Measurements from ENCODE around the gene F2R. TPM values are rescaled to one million over a fixed set of nuclear protein-coding genes. Genes with fewer than 3 reads are reported as not detected.

Gene F2R
- total and polyA plus RNA-seq, 2 experiments from 2014 or later, result 15.0 to 26.0 TPM

- no peaks in the 10 kb centered on the region for H3F3A ChIP-seq (replicated peaks; ENCODE audit: low read depth)
- Mint-ChIP-seq H3K4me1 (no peaks in the 10 kb centered on the region), H3K27ac (no peak overlapping the region), H3K27me3 (ENCODE audit: insufficient read depth, low read depth, poor library complexity) (peaks cover 2% of the 10 kb centered on the region), H3K4me3 (no peak overlapping the region), H3K36me3 (ENCODE audit: low read depth) (no peaks in the 10 kb centered on the region), H3K9me3 (no peaks in the 10 kb centered on the region)
- no peak for TF ChIP-seq ZNF114 (CRISPR knock-in tag; IDR thresholded peaks at IDR 0.05)
- TF ChIP-seq JUNB (IDR thresholded peaks at IDR 0.05; ENCODE audit: unreplicated experiment), result no peak
- H3K36me3 ChIP-seq (ENCODE audit: insufficient read depth), result no peaks in the 10 kb centered on the region
- no peak overlapping the region for H3K27ac ChIP-seq (ENCODE audit: low read depth)
- no peak for DNase-seq (ENCODE audit: low spot score)
- ATAC-seq, result no peak
- H3K9me2 ChIP-seq (ENCODE audit: insufficient read depth), result no peaks in the 10 kb centered on the region
- H3K4me1 ChIP-seq (ENCODE audit: insufficient read depth), result no peaks in the 10 kb centered on the region
- no peak overlapping the region for H3K4me3 ChIP-seq
- no peak overlapping the region for H3K4me2 ChIP-seq
- no peaks in the 10 kb centered on the region for H3K27me3 ChIP-seq (ENCODE audit: insufficient read depth)
- H3K79me2 ChIP-seq (replicated peaks; ENCODE audit: insufficient read depth), result no peaks in the 10 kb centered on the region
- no peak overlapping the region for H2AFZ ChIP-seq
- H4K20me1 ChIP-seq (replicated peaks; ENCODE audit: insufficient read depth), result no peaks in the 10 kb centered on the region
These were observed 55.9 kb downstream of the F2R start for GRCh38 chr5:76771705-76772405.

- H3K27me3 Mint-ChIP-seq (ENCODE audit: insufficient read depth, low read depth, poor library complexity), result peaks cover 4% of the 10 kb centered on the region
- Histone ChIP-seq H3K9me2 (ENCODE audit: insufficient read depth) (no peaks in the 10 kb centered on the region), H3K4me2 (no peak overlapping the region), H3K79me2 (replicated peaks; ENCODE audit: insufficient read depth) (no peaks in the 10 kb centered on the region), H3K36me3 (ENCODE audit: insufficient read depth) (no peaks in the 10 kb centered on the region), H3K27ac (ENCODE audit: low read depth) (no peak overlapping the region), H3F3A (replicated peaks; ENCODE audit: low read depth) (no peaks in the 10 kb centered on the region), H3K4me3 (no peak overlapping the region), H2AFZ (no peak overlapping the region), H4K20me1 (replicated peaks; ENCODE audit: insufficient read depth) (no peaks in the 10 kb centered on the region), H3K27me3 (ENCODE audit: insufficient read depth) (no peaks in the 10 kb centered on the region), H3K4me1 (ENCODE audit: insufficient read depth) (no peaks in the 10 kb centered on the region)
- H3K9me3 Mint-ChIP-seq, result no peaks in the 10 kb centered on the region
- H3K4me3 Mint-ChIP-seq, result no peak overlapping the region
- ATAC-seq (no peak), DNase-seq (ENCODE audit: low spot score) (no peak)
- peaks cover 15% of the 10 kb centered on the region for H3K4me1 Mint-ChIP-seq
- no peak overlapping the region for H3K27ac Mint-ChIP-seq
- H3K36me3 Mint-ChIP-seq (ENCODE audit: low read depth), result no peaks in the 10 kb centered on the region
- TF ChIP-seq REST (IDR thresholded peaks at IDR 0.05; ENCODE audit: unreplicated experiment) (no peak), NANOG (IDR thresholded peaks at IDR 0.05; ENCODE audit: borderline replicate concordance) (no peak), CTCF (conservative IDR thresholded peaks at IDR 0.05; ENCODE audit: low read depth in 2 of 2) (no peak), ZNF462 (CRISPR knock-in tag; IDR thresholded peaks at IDR 0.05) (no peak), JUNB (IDR thresholded peaks at IDR 0.05; ENCODE audit: unreplicated experiment) (no peak), ETS1 (IDR thresholded peaks at IDR 0.05) (no peak), EZH2 (IDR thresholded peaks at IDR 0.05; ENCODE audit: low read depth, unreplicated experiment) (no peak), ZNF114 (CRISPR knock-in tag; IDR thresholded peaks at IDR 0.05) (no peak)
These were observed 60.0 kb downstream of the F2R start for GRCh38 chr5:76775921-76776320.
